Measurements from ENCODE around the gene OGFR.

OGFR gene

DNA sequence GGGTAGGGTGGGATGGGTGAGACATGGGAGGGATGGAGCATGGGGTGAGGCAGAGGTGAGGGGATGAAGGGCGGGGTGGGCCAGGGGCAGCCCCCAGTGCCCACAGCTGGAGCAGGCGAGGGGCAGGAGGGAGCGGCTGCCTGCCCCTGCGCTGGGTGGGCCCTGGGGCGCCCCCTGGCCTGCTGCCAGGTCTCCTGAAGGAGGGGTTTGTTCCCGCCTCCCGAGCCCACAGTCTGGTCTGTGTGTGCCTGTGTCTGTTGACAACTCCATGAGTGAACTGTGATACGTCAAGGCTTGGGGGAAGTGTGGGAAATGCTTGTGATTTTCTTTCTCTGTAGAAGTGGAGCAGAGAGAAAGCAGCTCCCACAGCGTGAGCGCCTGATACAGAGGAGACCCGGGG, 19.2 kb upstream of the OGFR start:
- DNase-seq = no peak

DNA sequence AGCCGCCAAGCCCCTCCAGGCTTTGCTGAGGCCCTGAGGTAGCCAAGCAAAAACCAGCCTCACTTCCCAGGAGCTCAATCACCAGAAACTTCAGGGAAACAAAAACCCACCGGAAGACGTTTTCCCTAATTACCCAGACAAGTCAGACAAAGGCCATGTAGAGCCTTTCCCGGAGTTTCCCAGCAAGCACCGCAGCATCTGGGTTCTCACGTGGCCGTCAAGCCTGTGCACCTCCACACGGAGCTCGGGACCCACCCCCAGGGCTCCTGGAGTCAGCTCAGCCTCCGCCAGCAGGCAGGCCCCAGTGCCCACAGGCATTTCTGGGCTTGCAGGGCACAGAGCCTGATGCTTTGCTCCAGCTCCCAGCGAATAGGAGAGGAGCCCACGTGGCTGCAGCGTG, 18.5 kb upstream of the OGFR start:
- DNase-seq = no peak

DNA sequence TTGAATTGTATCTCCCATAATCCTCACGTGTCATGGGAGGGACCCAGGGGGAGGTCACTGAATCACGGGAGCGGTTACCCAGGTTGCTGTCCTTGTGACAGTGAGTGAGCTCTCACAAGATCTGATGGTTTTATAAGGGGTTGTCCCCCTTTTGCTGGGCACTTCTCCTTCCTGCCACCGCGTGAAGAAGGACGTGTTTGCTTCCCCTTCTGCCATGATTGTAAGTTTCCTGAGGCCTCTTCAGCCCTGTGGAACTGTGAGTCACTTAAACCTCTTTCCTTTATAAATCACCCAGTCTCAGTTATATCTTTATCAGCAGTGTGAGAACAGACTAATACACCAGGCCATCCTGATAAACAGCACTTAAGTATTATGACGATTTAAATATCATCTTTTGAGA, 17.3 kb upstream of the OGFR start:
- DNase-seq = no peak

DNA sequence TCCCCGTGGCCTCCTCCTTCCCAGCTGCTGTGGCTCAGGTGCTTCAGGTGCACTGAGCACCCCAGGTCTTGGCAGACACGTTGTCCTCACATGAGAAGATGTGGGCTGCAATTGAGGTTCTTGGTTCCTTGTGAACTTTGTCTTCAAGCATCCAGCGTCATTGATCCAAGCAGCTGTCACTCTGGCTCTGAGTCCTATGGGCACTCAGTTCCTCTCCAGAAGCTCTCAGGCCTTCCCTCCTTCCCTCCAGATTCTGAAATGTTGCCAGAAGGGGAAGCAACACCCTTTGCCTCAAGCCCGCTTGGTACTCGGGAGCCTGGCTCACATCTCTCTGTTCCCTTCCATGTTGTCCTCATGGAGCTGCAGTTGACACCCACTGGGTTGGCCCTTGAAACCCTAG, 16.8 kb upstream of the OGFR start:
- no peak for DNase-seq

DNA sequence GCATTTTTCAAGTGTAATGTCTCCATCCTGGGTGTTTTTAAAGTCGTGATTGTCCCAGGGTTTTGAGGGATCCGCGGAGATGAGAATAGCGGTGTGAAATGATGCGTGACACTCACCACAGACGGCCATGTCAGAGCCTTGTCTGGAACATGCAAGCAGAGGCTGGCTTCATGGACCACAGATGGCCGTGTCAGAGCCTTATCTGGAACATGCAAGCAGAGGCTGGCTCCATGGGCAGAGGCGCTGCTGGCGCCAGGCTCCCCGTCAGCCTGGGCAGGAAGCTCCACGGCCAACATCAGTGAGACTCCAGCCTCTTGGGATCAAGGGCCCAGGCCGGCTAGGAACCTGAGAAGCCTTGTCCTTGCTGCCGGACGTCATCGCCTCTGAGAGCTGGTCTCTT, 16.0 kb upstream of the OGFR start:
- DNase-seq = no peak

DNA sequence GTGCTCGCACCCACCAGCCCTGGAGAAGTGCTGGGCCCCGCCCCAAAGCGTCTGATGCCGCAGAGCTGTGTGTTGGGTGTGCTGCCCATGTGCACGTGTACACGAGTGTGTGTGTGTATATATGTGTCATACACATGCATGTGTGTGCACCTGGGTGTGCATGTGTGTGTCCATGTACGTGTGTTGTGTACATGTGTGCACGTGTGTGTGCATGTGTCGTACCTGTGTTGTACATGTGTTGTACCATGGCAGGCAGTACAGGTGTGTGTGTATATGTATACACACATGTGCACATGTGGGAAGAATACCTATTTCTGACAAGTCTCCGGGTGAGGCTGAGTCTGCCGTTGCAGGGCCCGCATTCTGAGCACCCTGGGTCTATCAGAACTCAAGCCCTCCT, 14.6 kb upstream of the OGFR start:
- no peak for DNase-seq

GRCh38 chr20:62791301-62792181, 13.1 kb upstream of the OGFR start:
- DNase-seq = no peak

DNA sequence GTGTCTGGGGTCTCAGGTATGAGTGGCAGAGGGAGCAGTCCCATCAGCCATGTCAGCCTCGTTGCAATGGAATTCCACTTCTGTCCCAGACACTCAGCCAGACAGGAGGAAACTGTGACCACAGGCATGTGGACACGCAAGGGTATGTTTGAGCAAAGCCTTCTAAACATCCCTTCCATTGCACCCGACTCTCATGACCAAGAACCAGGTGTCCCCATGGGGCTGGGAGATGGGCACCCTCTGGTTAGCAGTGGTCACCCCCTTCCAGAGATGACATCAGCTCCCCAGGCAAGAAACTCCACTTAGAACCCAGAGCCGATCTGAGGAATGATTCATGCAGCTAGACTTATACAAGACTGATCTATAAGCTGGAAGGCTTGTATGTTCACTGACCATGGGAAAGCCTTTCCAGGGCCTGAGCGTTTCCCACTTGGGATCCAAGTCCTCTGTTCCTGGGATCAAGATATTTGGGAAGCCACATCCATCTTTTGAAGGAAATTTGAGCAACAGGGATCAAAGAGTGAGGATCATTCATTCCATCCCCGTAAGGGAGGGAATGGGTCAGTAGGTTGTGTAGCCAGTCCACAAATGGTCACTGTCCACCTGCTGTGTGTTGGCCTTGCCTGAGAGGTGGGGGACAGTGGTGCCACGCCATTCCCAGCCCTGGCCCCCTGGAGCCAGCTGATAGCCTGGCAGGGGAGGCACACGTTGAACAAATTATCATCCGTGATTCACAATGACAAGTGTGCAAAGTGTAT, 12.3 kb upstream of the OGFR start:
- DNase-seq = no peak

DNA sequence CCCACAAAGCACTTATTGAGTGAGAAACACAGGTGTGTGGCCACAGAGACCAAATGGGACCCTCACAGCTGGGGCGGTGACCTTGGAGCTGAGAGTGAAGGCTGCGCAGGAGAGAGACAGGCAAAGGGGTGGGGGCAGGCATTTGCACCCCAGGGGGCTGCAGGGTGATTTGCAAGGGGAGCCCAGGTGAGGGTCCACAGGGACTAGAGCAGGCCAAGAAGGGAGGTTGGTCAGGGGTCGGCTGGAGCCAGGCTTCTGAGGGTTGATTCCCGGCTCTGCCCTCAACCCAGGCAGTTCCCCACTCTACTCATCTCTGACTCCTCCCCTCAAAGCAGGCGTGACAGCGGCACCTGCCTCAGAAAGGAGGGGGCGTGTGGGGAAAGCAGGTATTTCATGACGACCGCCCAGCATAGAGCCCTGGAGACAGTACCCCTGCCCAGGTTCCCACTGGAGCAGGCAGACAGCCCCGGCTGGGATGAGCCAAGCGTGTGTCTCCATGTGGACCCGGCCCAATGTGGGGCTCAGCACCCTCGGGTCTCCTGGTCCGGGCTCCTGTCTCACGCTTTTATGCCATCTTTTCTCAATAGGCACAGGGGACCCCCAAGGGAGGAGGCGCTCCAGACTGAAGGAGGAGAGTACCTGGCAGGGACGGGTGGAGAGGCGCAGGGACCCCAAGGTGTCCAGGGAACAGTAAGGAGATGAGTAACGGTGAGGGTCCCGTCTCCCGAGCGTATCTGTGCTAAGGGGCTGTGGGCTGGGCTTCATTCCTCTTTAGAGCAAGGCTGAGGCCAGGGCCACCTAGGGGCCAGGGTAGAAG, 11.5 kb upstream of the OGFR start:
- DNase-seq = no peak

- no peak for DNase-seq
Measured at GRCh38 chr20:62793757-62794006, 11.0 kb upstream of the OGFR start.

GRCh38 chr20:62794007-62794724, 10.5 kb upstream of the OGFR start:
- DNase-seq = peak; percentile 50

GRCh38 chr20:62795023-62795761, 9.4 kb upstream of the OGFR start:
- DNase-seq = no peak

DNA sequence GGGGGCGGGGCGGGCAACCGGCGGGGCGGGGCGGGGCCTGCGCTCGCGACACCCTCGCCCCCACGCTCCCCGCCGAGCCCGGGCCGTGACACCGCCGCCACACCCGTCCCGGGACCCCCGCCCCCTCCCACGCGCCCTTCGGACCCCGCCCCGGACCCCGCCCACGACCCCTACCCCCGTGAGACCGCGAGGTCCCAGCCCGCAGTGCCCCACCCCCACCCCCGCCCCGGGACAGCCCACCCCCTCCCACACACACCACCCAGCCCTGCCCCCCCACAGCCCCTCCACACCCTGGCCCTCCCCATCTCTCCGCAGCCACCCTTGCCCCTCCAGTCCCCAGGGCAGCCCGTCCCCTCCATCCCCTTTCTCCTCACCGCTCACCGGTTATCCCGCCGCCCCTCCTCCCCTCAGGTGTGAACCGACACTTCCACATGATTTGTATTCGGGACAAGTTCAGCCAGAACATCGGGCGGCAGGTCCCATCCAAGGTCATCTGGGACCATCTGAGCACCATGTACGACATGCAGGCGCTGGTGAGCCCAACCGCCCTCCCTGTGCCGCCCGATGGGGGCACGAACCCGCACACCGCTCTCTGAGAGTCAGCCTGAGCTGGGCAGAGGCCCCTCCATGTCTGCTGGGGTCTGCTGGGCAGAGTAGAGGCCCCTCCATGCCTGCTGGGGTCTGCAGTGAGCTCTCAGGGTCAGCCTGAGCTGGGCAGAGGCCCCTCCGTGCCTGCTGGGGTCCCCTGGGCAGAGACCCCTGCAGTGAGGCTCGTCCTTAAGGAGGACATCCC, 7.7 kb upstream of the OGFR start:
- DNase-seq = no peak

GRCh38 chr20:62797671-62798532, 6.7 kb upstream of the OGFR start:
- DNase-seq = no peak

GRCh38 chr20:62799036-62799435, 5.6 kb upstream of the OGFR start:
- DNase-seq = no peak

DNA sequence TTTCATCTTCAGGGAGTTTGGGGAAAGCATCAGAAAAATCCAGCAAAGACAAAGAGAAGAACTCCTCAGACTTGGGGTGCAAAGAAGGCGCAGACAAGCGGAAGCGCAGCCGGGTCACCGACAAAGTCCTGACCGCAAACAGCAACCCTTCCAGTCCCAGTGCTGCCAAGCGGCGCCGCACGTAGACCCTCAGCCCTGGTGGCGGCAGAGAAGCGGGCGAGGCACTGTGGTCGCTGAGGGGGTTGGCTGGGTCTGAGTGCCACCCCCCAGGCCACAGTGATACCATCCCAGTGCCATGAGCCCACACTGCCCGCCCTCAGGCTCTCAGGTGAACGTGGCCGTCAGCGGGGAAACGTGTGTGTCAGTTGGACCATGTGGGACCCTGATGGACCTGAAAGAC, 5.2 kb upstream of the OGFR start:
- DNase-seq = no peak

DNA sequence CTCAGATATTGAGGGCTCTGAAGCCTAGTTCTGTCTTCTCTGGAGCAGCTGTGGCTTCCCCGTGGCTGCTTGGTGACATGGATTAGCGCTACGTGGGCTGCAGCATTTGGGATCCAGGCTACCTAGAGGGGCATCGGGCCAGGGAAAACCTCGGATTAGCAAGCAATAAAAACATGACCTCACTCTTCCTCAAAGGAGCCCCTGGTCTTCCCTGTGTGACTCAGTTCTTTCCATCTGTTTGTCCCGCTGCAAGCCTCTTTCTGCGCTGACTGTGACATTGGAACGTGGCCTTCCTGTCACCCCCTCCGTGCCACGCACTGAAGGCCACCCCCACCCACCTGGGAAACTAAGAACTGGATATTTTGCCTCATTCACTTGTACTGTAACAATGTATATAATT, 4.8 kb upstream of the OGFR start:
- no peak for DNase-seq

- DNase-seq = no peak
Measured at GRCh38 chr20:62800314-62801259, 4.0 kb upstream of the OGFR start.

DNA sequence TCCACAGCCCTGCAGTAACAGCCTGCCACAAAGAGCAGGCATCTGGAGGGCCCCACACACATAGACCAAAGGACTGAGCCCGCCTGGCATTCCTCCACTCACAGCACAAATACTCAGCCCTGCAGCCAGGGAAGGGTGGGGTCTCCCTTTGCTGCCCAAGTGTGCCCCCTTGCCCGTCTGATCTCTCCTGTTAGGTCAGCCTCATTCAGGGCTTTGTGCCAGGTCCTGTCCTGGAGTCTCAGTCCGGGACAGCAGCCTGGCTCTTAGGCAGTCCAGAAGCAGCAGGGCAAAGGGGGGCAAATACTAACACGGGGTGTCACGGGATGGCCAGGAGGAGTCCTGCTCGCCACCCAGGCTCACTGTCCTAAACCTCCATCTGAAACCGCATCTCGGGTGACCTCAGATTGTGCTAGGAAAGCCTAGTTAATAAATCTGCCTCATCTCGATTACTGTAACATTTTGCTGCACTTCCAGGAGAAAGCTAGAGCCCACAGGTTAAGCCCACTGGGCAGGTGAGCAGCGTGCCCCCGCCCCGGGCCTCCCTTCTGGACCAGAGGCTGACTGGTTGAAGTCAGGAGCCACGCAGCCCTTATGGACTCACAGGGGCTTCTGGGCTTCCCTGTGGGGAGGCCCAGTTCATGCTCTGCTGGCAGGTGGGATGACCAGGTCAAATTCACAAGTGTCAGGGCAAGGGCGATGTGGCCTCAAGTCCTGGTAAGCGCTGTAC, 3.2 kb upstream of the OGFR start:
- no peak for DNase-seq
